HCT116 (cell line): Measurements from ENCODE around the gene ETS2. TPM values are rescaled to one million over a fixed set of nuclear protein-coding genes. Genes with fewer than 3 reads are reported as not detected.
A peak's percentile ranks its signal among the peaks of the same experiment; 100 is the strongest.

Experiments
- ATAC-seq: fragments of 200-7000 bp; cut with Tn5 transposase; 2 replicates; pipeline ENCODE4 v1.9.1; 2020; ENCODE audit warnings: mild to moderate bottlenecking, moderate library complexity
- BruUV-seq: library from RNA; stranded (reverse); fragments of 400-500 nt; replicated peaks from 2 replicates; lab custom pipeline; 2021; lab: Mats Ljungman, UMichigan
- CTCF ChIA-PET: fragments of 300-600 bp; sonication (Branson Sonifier 250); formaldehyde crosslinking; loops from one replicate; lab custom pipeline; 2021; ENCODE audit warnings: antibody characterized with exemption; lab: Charles Lee
- POLR2A ChIA-PET: fragments of 300-600, 350-600 bp; sonication (Branson Sonifier 250); formaldehyde crosslinking; loops from one replicate; lab custom pipeline; 2021; ENCODE audit warnings: antibody characterized with exemption; lab: Charles Lee
- RAD21 ChIA-PET, 2 experiments: fragments of 300-600 bp; sonication (Branson Sonifier 250); formaldehyde crosslinking; loops; one replicate each; lab custom pipeline; 2023; ENCODE audit warnings: low total read pairs in 2 of 2; ENCODE audit not compliant: uncharacterized antibody in 2 of 2, unreplicated experiment in 2 of 2, low non-redundant PET in 1 of 2; lab: Charles Lee
- DNase-seq: peaks from one replicate; pipeline ENCODE4 v3.0.0-alpha.2; 2010; ENCODE audit warnings: low read depth, low spot score
- H2AFZ ChIP-seq: fragments of 200-600 bp; shearing (Covaris generic), sonication (generic); 2 replicates; pipeline ENCODE4 v1.6.1; 2017; ENCODE audit warnings: low read depth, mixed run types, mixed read lengths, antibody characterized with exemption, low read length; ENCODE audit not compliant: poor library complexity, severe bottlenecking
- H3K27ac ChIP-seq: 2 replicates; pipeline ENCODE4 v1.5.1; 2012; ENCODE audit warnings: low read depth, low read length
- H3K27me3 ChIP-seq: fragments of 200-600 bp; sonication (generic); 2 replicates; pipeline ENCODE4 v1.6.1; 2016; ENCODE audit warnings: mixed run types, low read length, mixed read lengths; ENCODE audit not compliant: insufficient read depth
- H3K36me3 ChIP-seq, 2 experiments: fragments of 200-500 bp in 1 of 2; fragments of 200-600 bp in 1 of 2; sonication (Bioruptor generic) in 1 of 2; sonication (generic) in 1 of 2; 2 replicates each; pipeline versions ENCODE4 v1.5.1 to v1.6.1; 2014 to 2016; ENCODE audit warnings: low read length in 2 of 2, inconsistent platforms in 1 of 2, mixed read lengths in 1 of 2, mixed run types in 1 of 2; ENCODE audit not compliant: insufficient read depth in 2 of 2, control insufficient read depth in 1 of 2
- H3K4me1 ChIP-seq, 2 experiments: fragments of 200-600 bp in 1 of 2; sonication (generic) in 1 of 2; 2 replicates each; pipeline versions ENCODE4 v1.5.1 to v1.6.1; 2012 to 2017; ENCODE audit warnings: low read length in 2 of 2, inconsistent platforms in 1 of 2, mild to moderate bottlenecking in 1 of 2, mixed read lengths in 1 of 2, mixed run types in 1 of 2, moderate library complexity in 1 of 2; ENCODE audit not compliant: insufficient read depth in 2 of 2, control insufficient read depth in 1 of 2
- H3K4me2 ChIP-seq: fragments of 200-600 bp; sonication (generic); 2 replicates; pipeline ENCODE4 v1.6.1; 2017; ENCODE audit warnings: mixed run types, low read length, mixed read lengths
- H3K4me3 ChIP-seq, 2 experiments: fragments of 200-600 bp in 1 of 2; sonication (generic) in 1 of 2; replicated peaks in 1 of 2; 2 replicates each; pipeline ENCODE4 v1.5.1; 2011 to 2016; ENCODE audit warnings: low read length in 2 of 2, control low read depth in 1 of 2, low read depth in 1 of 2, mild to moderate bottlenecking in 1 of 2, mixed read lengths in 1 of 2, mixed run types in 1 of 2
- H3K79me2 ChIP-seq: fragments of 200-600 bp; sonication (generic); 2 replicates; pipeline ENCODE4 v1.6.1; 2017; ENCODE audit warnings: mild to moderate bottlenecking, mixed run types, low read length, moderate library complexity, mixed read lengths; ENCODE audit not compliant: insufficient read depth
- H3K9ac ChIP-seq: fragments of 200-600 bp; sonication (generic); 2 replicates; pipeline ENCODE4 v1.6.1; 2016; ENCODE audit warnings: low read length, mixed read lengths
- H3K9me2 ChIP-seq: fragments of 200-600 bp; sonication (generic), shearing (Covaris generic); 2 replicates; pipeline ENCODE4 v1.6.1; 2017; ENCODE audit warnings: mixed run types, mild to moderate bottlenecking, moderate library complexity; ENCODE audit not compliant: insufficient read depth
- H3K9me3 ChIP-seq, 2 experiments: fragments of 200-500 bp in 1 of 2; fragments of 200-600 bp in 1 of 2; sonication (Bioruptor generic) in 1 of 2; sonication (generic) in 1 of 2; 2 replicates each; pipeline ENCODE4 v1.6.1; 2014 to 2017; ENCODE audit warnings: low read length in 2 of 2, mixed read lengths in 2 of 2, inconsistent platforms in 1 of 2, low read depth in 1 of 2, mild to moderate bottlenecking in 1 of 2, mixed run types in 1 of 2, moderate library complexity in 1 of 2; ENCODE audit not compliant: control insufficient read depth in 1 of 2, insufficient read depth in 1 of 2
- H4K20me1 ChIP-seq: fragments of 200-600 bp; sonication (generic), shearing (Covaris generic); 2 replicates; pipeline ENCODE4 v1.6.1; 2017; ENCODE audit warnings: mixed run types, mild to moderate bottlenecking, moderate library complexity; ENCODE audit not compliant: insufficient read depth
- ATF3 ChIP-seq: IDR thresholded peaks from 2 replicates; pipeline ENCODE4 v1.6.1; 2012
- CBX3 ChIP-seq: IDR thresholded peaks from 2 replicates; pipeline ENCODE4 v1.6.1; 2012; ENCODE audit warnings: low read depth
- CEBPB ChIP-seq: IDR thresholded peaks from 2 replicates; pipeline ENCODE4 v1.6.1; 2012; ENCODE audit warnings: low read depth
- CTCF ChIP-seq, 3 experiments: fragments of 200-600 bp in 1 of 3; sonication (generic) in 1 of 3; IDR thresholded peaks in 2 of 3; conservative IDR thresholded peaks in 1 of 3; 2 replicates each; pipeline ENCODE4 v1.5.1; 2012 to 2017; ENCODE audit warnings: low read depth in 2 of 3, low read length in 2 of 3, antibody characterized with exemption in 1 of 3, borderline replicate concordance in 1 of 3, control low read depth in 1 of 3, mild to moderate bottlenecking in 1 of 3, mixed read lengths in 1 of 3, mixed run types in 1 of 3, moderate library complexity in 1 of 3; ENCODE audit not compliant: insufficient read depth in 1 of 3
- EZH2 ChIP-seq: fragments of 200-600 bp; sonication (generic); IDR thresholded peaks from 2 replicates; pipeline ENCODE4 v1.6.1; 2017; ENCODE audit warnings: antibody characterized with exemption, mixed run types
- EZH2phosphoT487 ChIP-seq: fragments of 200-600 bp; IDR thresholded peaks from 2 replicates; pipeline ENCODE4 v1.6.1; 2018; ENCODE audit warnings: antibody characterized with exemption, borderline replicate concordance
- FOSL1 ChIP-seq: IDR thresholded peaks from 2 replicates; pipeline ENCODE4 v1.6.1; 2012; ENCODE audit warnings: low read depth
- JUND ChIP-seq: IDR thresholded peaks from 2 replicates; pipeline ENCODE4 v1.6.1; 2012
- MAX ChIP-seq: IDR thresholded peaks from 2 replicates; pipeline ENCODE4 v1.6.1; 2012
- POLR2AphosphoS5 ChIP-seq: IDR thresholded peaks from 2 replicates; pipeline ENCODE4 v1.6.1; 2011; ENCODE audit warnings: mild to moderate bottlenecking, low read depth, low read length, moderate library complexity
- RAD21 ChIP-seq: IDR thresholded peaks from 2 replicates; pipeline ENCODE4 v1.6.1; 2012; ENCODE audit warnings: low read depth, mild to moderate bottlenecking
- SIN3A ChIP-seq: IDR thresholded peaks from 2 replicates; pipeline ENCODE4 v1.6.1; 2012; ENCODE audit warnings: low read depth
- SP1 ChIP-seq: IDR thresholded peaks from 2 replicates; pipeline ENCODE4 v1.6.1; 2012; ENCODE audit warnings: low read depth
- SRF ChIP-seq: IDR thresholded peaks from 2 replicates; pipeline ENCODE4 v1.6.1; 2012; ENCODE audit warnings: low read depth
- YY1 ChIP-seq: IDR thresholded peaks from 2 replicates; pipeline ENCODE4 v1.6.1; 2011; ENCODE audit warnings: low read length, low read depth, moderate library complexity, mild to moderate bottlenecking; ENCODE audit not compliant: insufficient replicate concordance; ENCODE audit errors: extremely low read depth
- ZBTB33 ChIP-seq: IDR thresholded peaks from 2 replicates; pipeline ENCODE4 v1.6.1; 2011; ENCODE audit warnings: mild to moderate bottlenecking, low read length, moderate library complexity; ENCODE audit not compliant: insufficient replicate concordance; ENCODE audit errors: extremely low read depth
- ZFX ChIP-seq: fragments of 450-650 bp; IDR thresholded peaks from 2 replicates; pipeline ENCODE4 v1.6.1; 2017
- intact Hi-C: fragments of 100-400 bp; cut with micrococcal nuclease; formaldehyde crosslinking; loops from 2 replicates; pipeline ENCODE4 v1.10.0; 2022
- total RNA-seq: library from RNA; stranded (reverse); gene quantifications from one replicate; pipeline ENCODE4 v1.2.1, GENCODE V29; 2021; ENCODE audit not compliant: unreplicated experiment

ETS2 gene
- total RNA-seq, 1 experiment from 2014 or later, result 32.9 TPM

- H3K9me3 ChIP-seq, result peaks cover 0 to 6% of the 10 kb centered on the region in 2 experiments; a peak in 1 of 4 replicates
- ATAC-seq (peak; percentile 95), DNase-seq (peak; percentile 81)
- no peaks in the 10 kb centered on the region for H3K79me2 ChIP-seq
- peak overlapping the region; percentile 46 for H3K27ac ChIP-seq
- H3K4me1 ChIP-seq, result peaks cover 14 to 18% of the 10 kb centered on the region in 2 experiments
- H3K9ac ChIP-seq, result peak overlapping the region; percentile 19
- H3K36me3 ChIP-seq, result no peaks in the 10 kb centered on the region
- ChIA-PET POLR2A (interaction anchor here (0.6 to 2.0 kb wide), 3 partner anchors 14 to 20 kb away, joined by 3 to 9 read pairs (median 5); no protein-coding TSS in a partner anchor), RAD21 (no interaction called here), CTCF (no interaction called here)
- no peaks in the 10 kb centered on the region for H4K20me1 ChIP-seq
- peak overlapping the region in 1 of 2 experiments; percentile 31; a peak in 1 of 4 replicates for H3K4me3 ChIP-seq
- peak overlapping the region; percentile 63 for H3K4me2 ChIP-seq
- TF ChIP-seq YY1 (no peak), CBX3 (peak; percentile 81; the same call in 1 of the 2 replicates), FOSL1 (peak; percentile 81), POLR2AphosphoS5 (no peak), SRF (0 out of 2 replicates have a peak, but pooled peaks have one; percentile 34), SIN3A (no peak), EZH2phosphoT487 (no peak), MAX (peak; percentile 82), SP1 (peak; percentile 77), CEBPB (peak; percentile 53; the same call in 1 of the 2 replicates), EZH2 (no peak), ATF3 (no peak), CTCF (IDR thresholded peaks at IDR 0.05 in 2 of 3, conservative IDR thresholded peaks at IDR 0.05 in 1 of 3; ENCODE audit: borderline replicate concordance in 1 of 3, insufficient read depth in 1 of 3, low read depth in 2 of 3, low read length in 2 of 3) (no peak), ZFX (no peak), ZBTB33 (no peak), JUND (peak; percentile 81), RAD21 (no peak)
- TF ChIP-seq, all 23 proteins: peak for 7
- H3K27me3 ChIP-seq, result no peaks in the 10 kb centered on the region
- H3K9me2 ChIP-seq, result no peaks in the 10 kb centered on the region
- intact Hi-C loops, result no loop called here
- no TSS peak for BruUV-seq
- H2AFZ ChIP-seq, result peak overlapping the region; percentile 47
These were observed 32.3 kb upstream of the ETS2 start for GRCh38 chr21:38773099-38774061.
